Left lung (tissue), 8 donors: ENCODE results near the gene NCK1. TPM values are rescaled to one million over a fixed set of nuclear protein-coding genes. Genes with fewer than 3 reads are reported as not detected.

Experiments used
- polyA plus RNA-seq, 6 donors: library from polyadenylated mRNA; unstranded; fragments of 120-200 nt; gene quantifications; one replicate each; pipeline ENCODE4 v1.2.1, GENCODE V29; 2013; ENCODE audit not compliant: insufficient read length in 6 of 6
- total RNA-seq, 2 donors: library from RNA; stranded (reverse); fragmentation: NEBNext Ultra II Directional; extraction: Animal tissue kit (Norgen Biotek cat#: 25700); gene quantifications; one replicate each; pipeline ENCODE4 v1.2.1, GENCODE V29; 2021
- donor health status: DM: no; HTN: yes; CAD: no.
- donor health status: DM: no; HTN: no; CAD: no.

The NCK1 gene
- total and polyA plus RNA-seq, 8 donors, result 31.9 to 54.6 (median 47.7) TPM

Other genes with a start within 250 kb of the NCK1 start
- gene STAG1, start 109.8 kb upstream of the NCK1 start, total RNA-seq, result 10 to 100 TPM; 29.6 to 41.4 TPM
- 10 to 100 TPM; 39.3 to 52.7 (median 46.4) TPM for gene STAG1, start 109.8 kb upstream of the NCK1 start, polyA plus RNA-seq
- gene SLC35G2, start 43.1 kb upstream of the NCK1 start, total RNA-seq, result 1 to 10 TPM; 4.1 to 5.9 TPM
- 1 to 10 TPM; 4.4 to 5.7 (median 4.9) TPM for gene SLC35G2, start 43.1 kb upstream of the NCK1 start, polyA plus RNA-seq
- 1 to 10 TPM in 1 of 2 donors, under 1 TPM in 1; 0.61 to 1.9 TPM for gene IL20RB, start 95.8 kb downstream of the NCK1 start, total RNA-seq
- gene IL20RB, start 95.8 kb downstream of the NCK1 start, polyA plus RNA-seq, result 1 to 10 TPM in 3 of 6 donors, under 1 TPM in 3; 0.62 to 1.8 (median 1.0) TPM